GM12878 (cell line): ENCODE measurements around the gene FAM120A. TPM values are rescaled to one million over a fixed set of nuclear protein-coding genes. Genes with fewer than 3 reads are reported as not detected.

Source experiments
- CHD4 ChIP-seq: fragments of 200-600 bp; sonication (generic); IDR thresholded peaks from 2 replicates; pipeline ENCODE4 v1.6.1; 2016; ENCODE audit warnings: mild to moderate bottlenecking
- DPF2 ChIP-seq: fragments of 450-650 bp; IDR thresholded peaks from 2 replicates; pipeline ENCODE4 v1.6.1; 2017; ENCODE audit warnings: mild to moderate bottlenecking
- ELK1 ChIP-seq: IDR thresholded peaks from 2 replicates; pipeline ENCODE4 v1.6.1; 2012; ENCODE audit warnings: low read depth, low read length, improper control_type of control experiment
- EP300 ChIP-seq, 2 experiments: fragments of 150-350 bp in 1 of 2; IDR thresholded peaks; 2 replicates each; pipeline ENCODE4 v1.6.1; 2011 to 2012; ENCODE audit warnings: low read depth in 2 of 2, low read length in 2 of 2, borderline replicate concordance in 1 of 2, improper control_type of control experiment in 1 of 2, inconsistent platforms in 1 of 2; ENCODE audit not compliant: control insufficient read depth in 1 of 2
- IRF3 ChIP-seq: fragments of 450-650 bp; IDR thresholded peaks from 2 replicates; pipeline ENCODE4 v1.6.1; 2014; ENCODE audit warnings: mild to moderate bottlenecking
- SUPT20H ChIP-seq: IDR thresholded peaks from 2 replicates; pipeline ENCODE4 v1.6.1; 2011; ENCODE audit warnings: low read depth, mild to moderate bottlenecking, low read length, moderate library complexity, borderline replicate concordance; ENCODE audit not compliant: control insufficient read depth
- YBX1 ChIP-seq: fragments of 450-650 bp; IDR thresholded peaks from 2 replicates; pipeline ENCODE4 v1.6.1; 2016; ENCODE audit warnings: antibody characterized with exemption
- polyA plus RNA-seq, 11 experiments: library from polyadenylated mRNA; depleted of rRNA in 4 of 11; unstranded in 6 of 11; stranded (reverse) in 5 of 11; fragments of >200 nt; fragmentation: Nextera tagmentation in 4 of 11; fragmentation: Illumina TruSeq in 1 of 11; extraction: Ambion mirVana in 4 of 11; extraction: Trizol in 1 of 11; gene quantifications; 1 replicate in 1 of 11; 2 replicates in 10 of 11; pipeline versions ENCODE4 v1.2.1 to v1.2.3, GENCODE V29; 2011 to 2016; ENCODE audit warnings: inconsistent platforms in 2 of 11, missing spikeins in 2 of 11, low read depth in 1 of 11
- total RNA-seq, 4 experiments: library from RNA; depleted of rRNA in 3 of 4; stranded (reverse); fragments of >200 nt in 3 of 4; fragmentation: Illumina TruSeq in 1 of 4; extraction: Trizol in 1 of 4; gene quantifications; 2 replicates each; pipeline versions ENCODE4 v1.2.1 to v1.2.3, GENCODE V29; 2013 to 2021
- TF ChIP-seq, protein P1 (sequence below): fragments of 450-650 bp; IDR thresholded peaks from 2 replicates; pipeline ENCODE4 v1.6.1; 2017; ENCODE audit warnings: mild to moderate bottlenecking, moderate library complexity
- TF ChIP-seq, protein P2 (sequence below): fragments of 450-650 bp; formaldehyde crosslinking; IDR thresholded peaks from 2 replicates; pipeline ENCODE4 v1.4.0; 2022; ENCODE audit warnings: mild to moderate bottlenecking, moderate library complexity

Gene FAM120A
- total and polyA plus RNA-seq, 10 of the 15 experiments (the other 5 are each of a cell fraction or from before 2014, with no cell fraction given): 13.1 to 89.6 (median 52.5) TPM

DNA sequence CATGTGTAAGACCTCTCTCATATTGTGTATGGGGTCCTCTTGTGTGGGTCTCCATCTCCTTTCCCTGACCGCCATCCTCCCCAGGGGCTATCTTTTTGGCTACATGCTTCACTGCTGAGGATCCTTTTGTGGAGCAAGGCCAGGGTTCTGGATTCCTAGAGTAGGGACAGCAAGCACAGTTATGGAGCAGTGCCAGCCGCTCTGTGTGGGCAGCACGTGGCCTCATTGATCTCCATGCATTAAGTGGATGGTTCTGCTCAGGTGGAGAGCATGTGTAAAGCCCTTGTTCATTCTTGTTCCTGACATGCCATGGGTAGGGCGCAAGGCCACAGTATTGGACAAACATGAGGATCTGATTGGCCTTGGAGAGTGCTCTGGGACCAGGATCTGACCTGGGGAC, 133.8 kb downstream of the FAM120A start (continued):
- TF ChIP-seq, protein P1, sequence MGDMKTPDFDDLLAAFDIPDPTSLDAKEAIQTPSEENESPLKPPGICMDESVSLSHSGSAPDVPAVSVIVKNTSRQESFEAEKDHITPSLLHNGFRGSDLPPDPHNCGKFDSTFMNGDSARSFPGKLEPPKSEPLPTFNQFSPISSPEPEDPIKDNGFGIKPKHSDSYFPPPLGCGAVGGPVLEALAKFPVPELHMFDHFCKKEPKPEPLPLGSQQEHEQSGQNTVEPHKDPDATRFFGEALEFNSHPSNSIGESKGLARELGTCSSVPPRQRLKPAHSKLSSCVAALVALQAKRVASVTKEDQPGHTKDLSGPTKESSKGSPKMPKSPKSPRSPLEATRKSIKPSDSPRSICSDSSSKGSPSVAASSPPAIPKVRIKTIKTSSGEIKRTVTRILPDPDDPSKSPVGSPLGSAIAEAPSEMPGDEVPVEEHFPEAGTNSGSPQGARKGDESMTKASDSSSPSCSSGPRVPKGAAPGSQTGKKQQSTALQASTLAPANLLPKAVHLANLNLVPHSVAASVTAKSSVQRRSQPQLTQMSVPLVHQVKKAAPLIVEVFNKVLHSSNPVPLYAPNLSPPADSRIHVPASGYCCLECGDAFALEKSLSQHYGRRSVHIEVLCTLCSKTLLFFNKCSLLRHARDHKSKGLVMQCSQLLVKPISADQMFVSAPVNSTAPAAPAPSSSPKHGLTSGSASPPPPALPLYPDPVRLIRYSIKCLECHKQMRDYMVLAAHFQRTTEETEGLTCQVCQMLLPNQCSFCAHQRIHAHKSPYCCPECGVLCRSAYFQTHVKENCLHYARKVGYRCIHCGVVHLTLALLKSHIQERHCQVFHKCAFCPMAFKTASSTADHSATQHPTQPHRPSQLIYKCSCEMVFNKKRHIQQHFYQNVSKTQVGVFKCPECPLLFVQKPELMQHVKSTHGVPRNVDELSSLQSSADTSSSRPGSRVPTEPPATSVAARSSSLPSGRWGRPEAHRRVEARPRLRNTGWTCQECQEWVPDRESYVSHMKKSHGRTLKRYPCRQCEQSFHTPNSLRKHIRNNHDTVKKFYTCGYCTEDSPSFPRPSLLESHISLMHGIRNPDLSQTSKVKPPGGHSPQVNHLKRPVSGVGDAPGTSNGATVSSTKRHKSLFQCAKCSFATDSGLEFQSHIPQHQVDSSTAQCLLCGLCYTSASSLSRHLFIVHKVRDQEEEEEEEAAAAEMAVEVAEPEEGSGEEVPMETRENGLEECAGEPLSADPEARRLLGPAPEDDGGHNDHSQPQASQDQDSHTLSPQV: no peak
- TF ChIP-seq IRF3 (no peak), YBX1 (no peak), CHD4 (no peak), EP300 (IDR thresholded peaks at IDR 0.05; ENCODE audit: borderline replicate concordance in 1 of 2, control insufficient read depth in 1 of 2, low read depth in 2 of 2, low read length in 2 of 2) (no peak), SUPT20H (no peak), ELK1 (no peak), DPF2 (no peak)
- TF ChIP-seq, protein P2, sequence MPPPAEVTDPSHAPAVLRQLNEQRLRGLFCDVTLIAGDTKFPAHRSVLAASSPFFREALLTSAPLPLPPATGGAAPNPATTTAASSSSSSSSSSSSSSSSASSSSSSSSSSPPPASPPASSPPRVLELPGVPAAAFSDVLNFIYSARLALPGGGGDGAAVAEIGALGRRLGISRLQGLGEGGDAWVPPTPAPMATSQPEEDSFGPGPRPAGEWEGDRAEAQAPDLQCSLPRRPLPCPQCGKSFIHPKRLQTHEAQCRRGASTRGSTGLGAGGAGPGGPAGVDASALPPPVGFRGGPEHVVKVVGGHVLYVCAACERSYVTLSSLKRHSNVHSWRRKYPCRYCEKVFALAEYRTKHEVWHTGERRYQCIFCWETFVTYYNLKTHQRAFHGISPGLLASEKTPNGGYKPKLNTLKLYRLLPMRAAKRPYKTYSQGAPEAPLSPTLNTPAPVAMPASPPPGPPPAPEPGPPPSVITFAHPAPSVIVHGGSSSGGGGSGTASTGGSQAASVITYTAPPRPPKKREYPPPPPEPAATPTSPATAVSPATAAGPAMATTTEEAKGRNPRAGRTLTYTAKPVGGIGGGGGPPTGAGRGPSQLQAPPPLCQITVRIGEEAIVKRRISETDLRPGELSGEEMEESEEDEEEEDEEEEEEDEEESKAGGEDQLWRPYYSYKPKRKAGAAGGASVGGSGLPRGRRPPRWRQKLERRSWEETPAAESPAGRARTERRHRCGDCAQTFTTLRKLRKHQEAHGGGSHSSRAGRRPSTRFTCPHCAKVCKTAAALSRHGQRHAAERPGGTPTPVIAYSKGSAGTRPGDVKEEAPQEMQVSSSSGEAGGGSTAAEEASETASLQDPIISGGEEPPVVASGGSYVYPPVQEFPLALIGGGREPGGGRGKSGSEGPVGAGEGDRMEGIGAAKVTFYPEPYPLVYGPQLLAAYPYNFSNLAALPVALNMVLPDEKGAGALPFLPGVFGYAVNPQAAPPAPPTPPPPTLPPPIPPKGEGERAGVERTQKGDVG (CRISPR knock-in tag): no peak
